Measurements from ENCODE around the gene RELN.

Gene RELN

DNA sequence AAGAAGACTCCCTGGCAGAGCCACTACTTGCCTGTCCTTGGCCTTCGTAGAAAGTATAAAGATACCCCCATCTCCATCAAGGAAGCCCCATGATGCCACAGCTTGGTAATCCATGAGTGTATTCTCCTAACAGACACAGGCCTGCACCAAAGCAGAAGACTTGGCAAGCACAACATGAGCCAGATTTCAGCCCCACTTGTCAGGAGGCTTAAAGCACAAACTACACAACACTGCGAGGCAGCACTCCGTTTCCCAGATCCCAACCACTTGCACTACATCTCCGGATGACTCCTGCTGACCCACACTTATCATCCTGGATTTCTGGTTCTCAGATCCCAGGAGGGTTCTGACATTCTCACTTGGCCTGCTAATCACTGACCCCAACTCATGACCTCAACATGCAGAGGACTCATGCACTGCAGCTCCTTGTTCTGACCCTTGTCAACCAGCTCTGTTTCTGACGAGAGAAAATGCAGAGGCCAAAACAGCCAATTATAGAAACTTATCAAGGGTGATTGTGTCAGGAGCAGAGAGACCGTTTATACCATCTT is 100.8 kb downstream of the RELN start:
- H3K27ac ChIP-seq (ENCODE audit: extremely low read depth, low read depth, low read length) = no peak overlapping the region
- H3K4me3 ChIP-seq (ENCODE audit: low read depth, low read length) = no peak overlapping the region
- H3K4me1 ChIP-seq (ENCODE audit: control insufficient read depth, insufficient read depth, low read length) = no peaks in the 10 kb centered on the region
- TF ChIP-seq ZNF274 (IDR thresholded peaks at IDR 0.05; ENCODE audit: low read length) (no peak), ZNF274 (tag by site-specific recombination; IDR thresholded peaks at IDR 0.05; ENCODE audit: borderline replicate concordance) (no peak), OSR2 (tag by site-specific recombination; IDR thresholded peaks at IDR 0.05) (no peak), KLF10 (tag by site-specific recombination; IDR thresholded peaks at IDR 0.05) (no peak), ZNF248 (tag by site-specific recombination; IDR thresholded peaks at IDR 0.05) (no peak), ZNF621 (tag by site-specific recombination; IDR thresholded peaks at IDR 0.05) (no peak), ZNF426 (tag by site-specific recombination; IDR thresholded peaks at IDR 0.05) (no peak), ZSCAN23 (tag by site-specific recombination; IDR thresholded peaks at IDR 0.05) (no peak), ZNF843 (tag by site-specific recombination; IDR thresholded peaks at IDR 0.05) (no peak), ZNF121 (tag by site-specific recombination; IDR thresholded peaks at IDR 0.05) (no peak), ZNF707 (tag by site-specific recombination; IDR thresholded peaks at IDR 0.05) (no peak), PRDM10 (tag by site-specific recombination; IDR thresholded peaks at IDR 0.05) (no peak), ZNF169 (tag by site-specific recombination; IDR thresholded peaks at IDR 0.05) (no peak)
- TF ChIP-seq, protein P1, sequence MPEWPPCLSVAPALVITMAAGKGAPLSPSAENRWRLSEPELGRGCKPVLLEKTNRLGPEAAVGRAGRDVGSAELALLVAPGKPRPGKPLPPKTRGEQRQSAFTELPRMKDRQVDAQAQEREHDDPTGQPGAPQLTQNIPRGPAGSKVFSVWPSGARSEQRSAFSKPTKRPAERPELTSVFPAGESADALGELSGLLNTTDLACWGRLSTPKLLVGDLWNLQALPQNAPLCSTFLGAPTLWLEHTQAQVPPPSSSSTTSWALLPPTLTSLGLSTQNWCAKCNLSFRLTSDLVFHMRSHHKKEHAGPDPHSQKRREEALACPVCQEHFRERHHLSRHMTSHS (tag by site-specific recombination; IDR thresholded peaks at IDR 0.05) = no peak
- H3K9me3 ChIP-seq (ENCODE audit: control insufficient read depth, insufficient read depth, low read depth, low read length) = no peaks in the 10 kb centered on the region
- POLR2A ChIA-PET = no interaction called here
- H3K36me3 ChIP-seq (ENCODE audit: control insufficient read depth in 2 of 2, insufficient read depth in 1 of 2, low read length in 2 of 2) = no peaks in the 10 kb centered on the region
- CTCF ChIA-PET = interaction anchor here (0.6 to 0.7 kb wide), 3 partner anchors 70 to 287 kb away, joined by 3 read pairs; no protein-coding TSS in a partner anchor

- Histone ChIP-seq H3K4me3 (ENCODE audit: low read depth, low read length) (no peak overlapping the region), H3K4me1 (ENCODE audit: control insufficient read depth, insufficient read depth, low read length) (no peaks in the 10 kb centered on the region), H3K9me3 (ENCODE audit: control insufficient read depth, insufficient read depth, low read depth, low read length) (no peaks in the 10 kb centered on the region), H3K36me3 (ENCODE audit: control insufficient read depth in 2 of 2, insufficient read depth in 1 of 2, low read length in 2 of 2) (no peaks in the 10 kb centered on the region), H3K27ac (ENCODE audit: extremely low read depth, low read depth, low read length) (no peak overlapping the region)
- CTCF ChIA-PET = interaction anchor here (0.6 to 0.7 kb wide), 3 partner anchors 70 to 287 kb away, joined by 3 read pairs; no protein-coding TSS in a partner anchor
- POLR2A ChIA-PET = no interaction called here
- TF ChIP-seq ZNF660 (tag by site-specific recombination; IDR thresholded peaks at IDR 0.05) (no peak), ZNF248 (tag by site-specific recombination; IDR thresholded peaks at IDR 0.05) (no peak), ZNF571 (tag by site-specific recombination; IDR thresholded peaks at IDR 0.05) (no peak), ZNF138 (tag by site-specific recombination; IDR thresholded peaks at IDR 0.05; ENCODE audit: borderline replicate concordance) (no peak), ZNF785 (tag by site-specific recombination; IDR thresholded peaks at IDR 0.05) (no peak), ZBTB21 (tag by site-specific recombination; IDR thresholded peaks at IDR 0.05) (no peak), ZNF391 (tag by site-specific recombination; IDR thresholded peaks at IDR 0.05; ENCODE audit: borderline replicate concordance, low read depth) (no peak), ZNF555 (tag by site-specific recombination; conservative IDR thresholded peaks at IDR 0.05) (no peak), ZNF549 (tag by site-specific recombination; IDR thresholded peaks at IDR 0.05) (no peak), SCRT1 (tag by site-specific recombination; IDR thresholded peaks at IDR 0.05; ENCODE audit: borderline replicate concordance) (no peak), SETDB1 (IDR thresholded peaks at IDR 0.05; ENCODE audit: insufficient read length, low read length) (no peak), ZBTB11 (tag by site-specific recombination; conservative IDR thresholded peaks at IDR 0.05; ENCODE audit: low read depth) (no peak)
- TF ChIP-seq, protein P2, sequence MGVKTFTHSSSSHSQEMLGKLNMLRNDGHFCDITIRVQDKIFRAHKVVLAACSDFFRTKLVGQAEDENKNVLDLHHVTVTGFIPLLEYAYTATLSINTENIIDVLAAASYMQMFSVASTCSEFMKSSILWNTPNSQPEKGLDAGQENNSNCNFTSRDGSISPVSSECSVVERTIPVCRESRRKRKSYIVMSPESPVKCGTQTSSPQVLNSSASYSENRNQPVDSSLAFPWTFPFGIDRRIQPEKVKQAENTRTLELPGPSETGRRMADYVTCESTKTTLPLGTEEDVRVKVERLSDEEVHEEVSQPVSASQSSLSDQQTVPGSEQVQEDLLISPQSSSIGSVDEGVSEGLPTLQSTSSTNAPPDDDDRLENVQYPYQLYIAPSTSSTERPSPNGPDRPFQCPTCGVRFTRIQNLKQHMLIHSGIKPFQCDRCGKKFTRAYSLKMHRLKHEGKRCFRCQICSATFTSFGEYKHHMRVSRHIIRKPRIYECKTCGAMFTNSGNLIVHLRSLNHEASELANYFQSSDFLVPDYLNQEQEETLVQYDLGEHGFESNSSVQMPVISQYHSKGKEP (tag by site-specific recombination; IDR thresholded peaks at IDR 0.05) = no peak
Observed at GRCh38 chr7:103887853-103888602, 101.4 kb downstream of the RELN start.

All from HEK293 (cell line).